Measurements from ENCODE around the gene HERC3.

The HERC3 gene

DNA sequence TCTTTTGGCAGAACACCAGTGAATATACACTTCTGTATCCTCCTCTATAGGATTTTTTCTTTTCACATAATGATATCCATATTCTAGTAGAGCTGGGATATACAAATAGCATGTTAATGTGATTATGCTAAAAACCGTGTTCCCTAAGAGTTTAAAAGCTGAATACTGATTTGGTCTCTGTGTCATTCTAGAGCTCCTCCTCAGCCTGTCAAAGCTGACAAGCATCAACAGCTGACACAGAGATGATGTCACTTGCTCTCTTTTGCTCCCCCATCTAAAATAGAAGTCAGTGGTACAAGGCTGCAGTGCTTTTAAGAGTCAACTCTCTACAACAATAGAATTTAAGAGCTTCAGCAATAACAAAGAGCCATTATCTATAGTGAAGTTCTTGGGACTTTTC lies 17.1 kb upstream of the HERC3 start:
- DNase-seq (ENCODE audit: low read depth) = no peak
- TF ChIP-seq, protein P1, sequence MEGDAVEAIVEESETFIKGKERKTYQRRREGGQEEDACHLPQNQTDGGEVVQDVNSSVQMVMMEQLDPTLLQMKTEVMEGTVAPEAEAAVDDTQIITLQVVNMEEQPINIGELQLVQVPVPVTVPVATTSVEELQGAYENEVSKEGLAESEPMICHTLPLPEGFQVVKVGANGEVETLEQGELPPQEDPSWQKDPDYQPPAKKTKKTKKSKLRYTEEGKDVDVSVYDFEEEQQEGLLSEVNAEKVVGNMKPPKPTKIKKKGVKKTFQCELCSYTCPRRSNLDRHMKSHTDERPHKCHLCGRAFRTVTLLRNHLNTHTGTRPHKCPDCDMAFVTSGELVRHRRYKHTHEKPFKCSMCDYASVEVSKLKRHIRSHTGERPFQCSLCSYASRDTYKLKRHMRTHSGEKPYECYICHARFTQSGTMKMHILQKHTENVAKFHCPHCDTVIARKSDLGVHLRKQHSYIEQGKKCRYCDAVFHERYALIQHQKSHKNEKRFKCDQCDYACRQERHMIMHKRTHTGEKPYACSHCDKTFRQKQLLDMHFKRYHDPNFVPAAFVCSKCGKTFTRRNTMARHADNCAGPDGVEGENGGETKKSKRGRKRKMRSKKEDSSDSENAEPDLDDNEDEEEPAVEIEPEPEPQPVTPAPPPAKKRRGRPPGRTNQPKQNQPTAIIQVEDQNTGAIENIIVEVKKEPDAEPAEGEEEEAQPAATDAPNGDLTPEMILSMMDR (conservative IDR thresholded peaks at IDR 0.05; ENCODE audit: low read depth, low read length) = no peak
- no peak overlapping the region for H3K4me3 ChIP-seq (ENCODE audit: low read length)

GRCh38 chr4:88582493-88582892 lies 9.8 kb upstream of the HERC3 start:
- no peak for DNase-seq (ENCODE audit: low read depth)
- TF ChIP-seq, protein P1 (conservative IDR thresholded peaks at IDR 0.05; ENCODE audit: low read depth, low read length) = no peak
- no peak overlapping the region for H3K4me3 ChIP-seq (ENCODE audit: low read length)

GRCh38 chr4:88583631-88584470 lies 8.4 kb upstream of the HERC3 start:
- no peak overlapping the region for H3K4me3 ChIP-seq (ENCODE audit: low read length)
- DNase-seq (ENCODE audit: low read depth) = no peak
- TF ChIP-seq, protein P1 (conservative IDR thresholded peaks at IDR 0.05; ENCODE audit: low read depth, low read length) = no peak

GRCh38 chr4:88584471-88584900 lies 7.8 kb upstream of the HERC3 start:
- TF ChIP-seq, protein P1 (conservative IDR thresholded peaks at IDR 0.05; ENCODE audit: low read depth, low read length) = no peak

GRCh38 chr4:88585917-88586316 lies 6.4 kb upstream of the HERC3 start:
- no peak overlapping the region for H3K4me3 ChIP-seq (ENCODE audit: low read length)
- no peak for DNase-seq (ENCODE audit: low read depth)
- TF ChIP-seq, protein P1 (conservative IDR thresholded peaks at IDR 0.05; ENCODE audit: low read depth, low read length) = no peak

More at GRCh38 chr4:88584471-88584900, 7.8 kb upstream of the HERC3 start:
- DNase-seq (ENCODE audit: low read depth) = no peak
- H3K4me3 ChIP-seq (ENCODE audit: low read length) = no peak overlapping the region

DNA sequence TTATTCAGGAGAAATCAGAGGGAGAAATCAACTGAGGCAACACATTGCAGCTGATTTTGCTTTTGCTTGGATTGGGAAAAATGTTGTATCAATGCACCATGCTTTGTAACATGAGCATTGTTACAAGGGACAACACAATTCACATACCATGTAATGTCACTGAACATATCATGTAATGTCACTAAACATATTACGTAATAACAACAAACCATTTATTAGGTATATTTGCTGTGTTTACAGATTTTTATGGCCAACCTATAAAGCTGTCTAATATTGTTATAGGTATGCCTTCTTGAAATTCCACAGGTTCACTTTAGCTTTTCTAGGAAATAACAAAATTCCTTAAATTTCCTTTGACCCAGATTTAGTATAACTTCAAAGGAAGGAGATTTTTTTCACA lies 5.0 kb upstream of the HERC3 start:
- DNase-seq (ENCODE audit: low read depth) = no peak
- TF ChIP-seq, protein P1 (conservative IDR thresholded peaks at IDR 0.05; ENCODE audit: low read depth, low read length) = no peak

More for the DNA sequence above, 5.0 kb upstream of the HERC3 start:
- H3K4me3 ChIP-seq (ENCODE audit: low read length) = no peak overlapping the region

Measured in retinal pigment epithelial cell (primary cell).